ENCODE results near the gene TTC7B.

The TTC7B gene

DNA sequence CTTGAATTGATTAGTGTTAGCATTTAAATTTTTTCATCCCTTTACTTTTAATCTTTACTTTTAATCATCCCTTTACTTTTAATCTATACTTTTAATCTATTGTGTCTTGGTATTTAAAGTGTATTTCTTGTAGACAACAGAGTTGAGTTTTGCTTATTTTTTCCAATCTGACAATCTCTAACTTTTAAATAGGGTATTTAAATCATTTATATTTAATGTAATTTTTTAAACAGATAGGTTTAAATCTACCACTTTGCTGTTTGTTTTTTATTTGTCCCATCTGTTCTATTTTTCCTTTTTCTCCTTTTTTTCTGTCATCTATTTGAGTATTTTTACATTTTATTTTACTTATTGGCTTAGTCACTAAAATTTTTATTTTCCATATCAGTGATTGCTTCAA, 68.3 kb downstream of the TTC7B start:
- H3K27me3 ChIP-seq (replicated peaks; ENCODE audit: control insufficient read depth, insufficient read depth, low read length, poor library complexity, severe bottlenecking): no peaks in the 10 kb centered on the region
- H3K4me3 ChIP-seq (ENCODE audit: insufficient read depth, low read depth, low read length, poor library complexity, severe bottlenecking): no peak overlapping the region
- no peaks in the 10 kb centered on the region for H3K9me3 ChIP-seq (ENCODE audit: control insufficient read depth, low read length)
- no peaks in the 10 kb centered on the region for H3K36me3 ChIP-seq (ENCODE audit: control insufficient read depth, insufficient read depth, low read length)
- H3K4me1 ChIP-seq (ENCODE audit: control insufficient read depth, insufficient read depth, low read length, poor library complexity, severe bottlenecking): no peaks in the 10 kb centered on the region
- H3K27ac ChIP-seq (ENCODE audit: insufficient read depth, low read length, poor library complexity, severe bottlenecking): no peak overlapping the region
- DNase-seq: no peak

DNA sequence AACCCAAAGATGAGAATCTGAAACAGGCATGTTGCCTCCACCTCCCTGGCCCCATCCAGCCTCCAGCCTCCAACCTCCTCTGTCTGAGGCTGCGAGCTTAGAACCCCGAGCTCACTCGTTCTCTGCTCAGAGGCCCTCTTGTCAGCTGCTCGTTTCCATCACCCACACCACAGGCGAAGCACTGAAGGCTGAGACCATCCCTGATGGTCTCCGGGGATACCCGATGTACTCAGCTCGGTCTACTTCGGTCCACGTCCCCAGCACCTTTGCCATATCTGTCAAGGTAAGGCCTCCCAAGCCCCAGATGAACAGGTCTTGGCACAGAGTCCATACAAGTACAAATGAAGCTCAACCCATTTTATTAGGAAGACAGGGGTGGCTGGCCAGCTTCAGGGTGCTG, 72.4 kb downstream of the TTC7B start:
- no peak overlapping the region for H3K4me3 ChIP-seq (ENCODE audit: insufficient read depth, low read depth, low read length, poor library complexity, severe bottlenecking)
- no peak for DNase-seq

DNA sequence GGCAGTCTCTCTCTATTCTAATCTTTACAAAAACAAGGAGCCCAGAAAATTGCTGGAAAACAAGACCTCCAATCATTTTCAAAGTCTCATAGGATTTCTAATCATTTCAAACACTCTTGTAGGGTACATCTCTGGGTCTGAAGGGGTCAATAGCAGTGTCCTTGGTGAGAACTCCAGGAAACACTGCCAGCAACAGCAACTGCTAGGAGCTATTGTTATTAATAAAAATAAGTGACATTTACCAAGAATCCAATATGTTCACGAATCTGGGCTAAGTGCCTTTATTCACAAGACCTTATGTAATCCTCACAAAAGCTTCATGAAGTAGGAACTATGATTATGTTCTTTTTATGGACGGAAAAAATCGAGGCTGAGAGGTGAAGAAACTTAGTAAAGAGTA, 72.8 kb downstream of the TTC7B start:
- Histone ChIP-seq H3K36me3 (ENCODE audit: control insufficient read depth, insufficient read depth, low read length) (no peaks in the 10 kb centered on the region), H3K27me3 (replicated peaks; ENCODE audit: control insufficient read depth, insufficient read depth, low read length, poor library complexity, severe bottlenecking) (no peaks in the 10 kb centered on the region), H3K9me3 (ENCODE audit: control insufficient read depth, low read length) (no peaks in the 10 kb centered on the region), H3K4me3 (ENCODE audit: insufficient read depth, low read depth, low read length, poor library complexity, severe bottlenecking) (no peak overlapping the region), H3K27ac (ENCODE audit: insufficient read depth, low read length, poor library complexity, severe bottlenecking) (no peak overlapping the region), H3K4me1 (ENCODE audit: control insufficient read depth, insufficient read depth, low read length, poor library complexity, severe bottlenecking) (no peaks in the 10 kb centered on the region)
- DNase-seq: no peak

More for the DNA sequence above, 72.4 kb downstream of the TTC7B start:
- no peaks in the 10 kb centered on the region for H3K4me1 ChIP-seq (ENCODE audit: control insufficient read depth, insufficient read depth, low read length, poor library complexity, severe bottlenecking)
- no peak overlapping the region for H3K27ac ChIP-seq (ENCODE audit: insufficient read depth, low read length, poor library complexity, severe bottlenecking)
- no peaks in the 10 kb centered on the region for H3K9me3 ChIP-seq (ENCODE audit: control insufficient read depth, low read length)
- H3K27me3 ChIP-seq (replicated peaks; ENCODE audit: control insufficient read depth, insufficient read depth, low read length, poor library complexity, severe bottlenecking): no peaks in the 10 kb centered on the region
- H3K36me3 ChIP-seq (ENCODE audit: control insufficient read depth, insufficient read depth, low read length): no peaks in the 10 kb centered on the region

DNA sequence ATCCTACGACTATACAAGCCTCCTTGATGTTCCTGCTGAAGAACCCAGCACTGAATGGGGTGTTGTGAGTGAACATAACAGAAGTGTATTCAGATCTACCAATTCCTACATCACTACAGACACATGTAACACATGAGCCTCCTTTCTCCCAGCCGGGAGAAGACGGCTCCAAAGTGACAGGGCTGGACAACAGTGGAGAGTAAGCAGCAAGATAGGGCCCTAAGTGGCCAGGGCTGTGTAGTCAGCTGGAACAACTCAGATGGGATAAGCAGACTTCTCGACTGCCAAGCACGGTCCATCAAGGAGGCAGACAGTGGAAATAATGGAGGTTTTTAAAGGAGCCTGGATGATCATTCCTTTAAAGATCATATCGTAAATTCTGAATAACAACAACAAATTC, 73.5 kb downstream of the TTC7B start:
- Histone ChIP-seq H3K27me3 (replicated peaks; ENCODE audit: control insufficient read depth, insufficient read depth, low read length, poor library complexity, severe bottlenecking) (no peaks in the 10 kb centered on the region), H3K27ac (ENCODE audit: insufficient read depth, low read length, poor library complexity, severe bottlenecking) (no peak overlapping the region), H3K4me1 (ENCODE audit: control insufficient read depth, insufficient read depth, low read length, poor library complexity, severe bottlenecking) (no peaks in the 10 kb centered on the region), H3K9me3 (ENCODE audit: control insufficient read depth, low read length) (no peaks in the 10 kb centered on the region), H3K36me3 (ENCODE audit: control insufficient read depth, insufficient read depth, low read length) (no peaks in the 10 kb centered on the region), H3K4me3 (ENCODE audit: insufficient read depth, low read depth, low read length, poor library complexity, severe bottlenecking) (no peak overlapping the region)
- no peak for DNase-seq

DNA sequence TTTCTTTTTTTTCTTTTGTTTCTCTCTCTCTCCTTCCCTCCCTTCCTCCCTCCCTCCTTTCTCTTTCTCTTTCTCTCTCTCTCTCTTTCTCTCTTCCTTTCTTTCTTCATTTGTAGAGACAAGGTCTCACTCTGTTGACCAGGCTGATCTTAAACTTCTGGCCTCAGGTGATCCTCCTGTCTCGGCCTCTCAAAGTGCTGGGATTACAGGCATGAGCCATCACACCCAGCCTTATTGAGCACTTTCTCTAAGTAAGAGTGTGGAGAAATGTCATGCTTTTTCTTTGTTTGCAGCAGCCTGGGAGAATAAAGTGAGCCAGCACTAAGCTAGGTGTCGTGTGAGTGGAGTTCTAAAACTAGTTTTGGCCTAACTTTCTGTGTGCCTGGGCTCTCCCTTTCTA, 74.0 kb downstream of the TTC7B start:
- H3K4me3 ChIP-seq (ENCODE audit: insufficient read depth, low read depth, low read length, poor library complexity, severe bottlenecking): no peak overlapping the region
- DNase-seq: no peak
- no peaks in the 10 kb centered on the region for H3K36me3 ChIP-seq (ENCODE audit: control insufficient read depth, insufficient read depth, low read length)
- no peaks in the 10 kb centered on the region for H3K4me1 ChIP-seq (ENCODE audit: control insufficient read depth, insufficient read depth, low read length, poor library complexity, severe bottlenecking)
- no peaks in the 10 kb centered on the region for H3K9me3 ChIP-seq (ENCODE audit: control insufficient read depth, low read length)
- no peaks in the 10 kb centered on the region for H3K27me3 ChIP-seq (replicated peaks; ENCODE audit: control insufficient read depth, insufficient read depth, low read length, poor library complexity, severe bottlenecking)
- H3K27ac ChIP-seq (ENCODE audit: insufficient read depth, low read length, poor library complexity, severe bottlenecking): no peak overlapping the region

DNA sequence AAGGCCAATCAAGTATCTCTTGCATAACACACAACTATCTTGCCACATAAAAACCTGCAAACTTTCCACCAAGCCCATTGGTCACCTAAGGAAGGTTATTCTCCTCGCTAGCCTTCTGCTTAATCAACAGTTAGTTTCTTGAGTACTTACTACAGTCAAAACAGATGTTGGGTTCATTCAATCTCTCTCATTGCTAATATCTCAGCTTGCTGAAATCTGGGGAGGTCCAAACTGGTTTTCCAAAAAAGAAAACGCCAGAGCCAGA, 74.6 kb downstream of the TTC7B start:
- H3K36me3 ChIP-seq (ENCODE audit: control insufficient read depth, insufficient read depth, low read length): no peaks in the 10 kb centered on the region
- no peaks in the 10 kb centered on the region for H3K27me3 ChIP-seq (replicated peaks; ENCODE audit: control insufficient read depth, insufficient read depth, low read length, poor library complexity, severe bottlenecking)
- H3K4me3 ChIP-seq (ENCODE audit: insufficient read depth, low read depth, low read length, poor library complexity, severe bottlenecking): no peak overlapping the region
- DNase-seq: no peak
- no peak overlapping the region for H3K27ac ChIP-seq (ENCODE audit: insufficient read depth, low read length, poor library complexity, severe bottlenecking)
- no peaks in the 10 kb centered on the region for H3K9me3 ChIP-seq (ENCODE audit: control insufficient read depth, low read length)
- H3K4me1 ChIP-seq (ENCODE audit: control insufficient read depth, insufficient read depth, low read length, poor library complexity, severe bottlenecking): no peaks in the 10 kb centered on the region

DNA sequence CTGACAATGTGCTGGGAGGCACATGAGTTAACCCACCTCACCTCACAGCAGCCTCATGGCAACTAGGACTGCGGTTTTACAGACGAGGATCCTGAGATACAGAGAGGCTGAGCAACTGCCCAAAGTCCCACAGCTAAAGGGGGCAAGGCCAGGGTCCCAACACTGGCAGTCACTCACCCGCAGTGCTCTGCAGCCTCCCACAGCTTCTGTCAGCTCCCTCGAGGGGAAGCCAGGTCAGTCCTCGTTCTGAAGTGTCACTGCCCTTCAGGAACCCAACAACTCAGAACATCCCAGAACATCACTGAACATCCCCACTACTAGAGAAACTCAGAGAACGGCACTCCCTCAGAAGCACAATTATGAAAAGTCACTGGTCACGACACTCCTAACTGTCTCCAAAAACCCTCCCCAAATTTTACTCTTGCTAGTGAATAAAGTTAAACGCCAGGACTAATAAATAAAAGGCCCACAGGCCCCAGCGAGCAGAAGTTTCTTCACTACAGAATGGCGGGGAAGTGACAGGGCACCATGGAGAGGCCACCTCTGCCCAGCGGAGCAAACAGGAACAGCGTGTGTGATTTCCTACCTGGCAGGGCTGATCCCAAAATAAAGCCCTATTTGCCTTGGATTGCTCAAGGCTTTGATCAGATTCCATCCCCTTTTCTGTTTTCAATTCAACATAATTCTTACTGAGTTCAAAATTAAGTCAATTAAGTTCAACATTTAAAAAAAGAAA, 75.1 kb downstream of the TTC7B start:
- Histone ChIP-seq H3K27ac (ENCODE audit: insufficient read depth, low read length, poor library complexity, severe bottlenecking) (no peak overlapping the region), H3K4me3 (ENCODE audit: insufficient read depth, low read depth, low read length, poor library complexity, severe bottlenecking) (no peak overlapping the region), H3K36me3 (ENCODE audit: control insufficient read depth, insufficient read depth, low read length) (no peaks in the 10 kb centered on the region), H3K4me1 (ENCODE audit: control insufficient read depth, insufficient read depth, low read length, poor library complexity, severe bottlenecking) (no peaks in the 10 kb centered on the region), H3K9me3 (ENCODE audit: control insufficient read depth, low read length) (no peaks in the 10 kb centered on the region), H3K27me3 (replicated peaks; ENCODE audit: control insufficient read depth, insufficient read depth, low read length, poor library complexity, severe bottlenecking) (no peaks in the 10 kb centered on the region)
- no peak for DNase-seq

DNA sequence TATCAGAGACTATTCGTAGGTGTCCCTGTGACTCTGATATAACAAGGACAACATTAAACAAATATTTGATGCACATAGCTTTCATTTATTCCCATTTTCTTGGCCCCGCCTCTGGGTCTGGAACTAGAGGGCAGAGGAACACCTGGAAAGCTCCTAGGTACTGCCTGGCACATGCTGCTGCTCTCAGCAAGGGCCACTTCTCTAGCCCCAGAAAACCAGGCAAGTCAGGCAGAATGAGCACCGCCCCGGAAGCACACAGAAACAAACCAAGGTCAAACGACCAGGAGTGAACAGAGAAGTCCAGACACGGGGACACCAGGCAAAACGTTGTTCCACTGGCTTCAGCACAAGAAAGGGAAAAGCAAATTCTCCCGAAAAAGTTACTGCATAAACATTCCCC, 76.1 kb downstream of the TTC7B start:
- Histone ChIP-seq H3K27me3 (replicated peaks; ENCODE audit: control insufficient read depth, insufficient read depth, low read length, poor library complexity, severe bottlenecking) (no peaks in the 10 kb centered on the region), H3K36me3 (ENCODE audit: control insufficient read depth, insufficient read depth, low read length) (no peaks in the 10 kb centered on the region), H3K9me3 (ENCODE audit: control insufficient read depth, low read length) (no peaks in the 10 kb centered on the region), H3K27ac (ENCODE audit: insufficient read depth, low read length, poor library complexity, severe bottlenecking) (no peak overlapping the region), H3K4me3 (ENCODE audit: insufficient read depth, low read depth, low read length, poor library complexity, severe bottlenecking) (no peak overlapping the region), H3K4me1 (ENCODE audit: control insufficient read depth, insufficient read depth, low read length, poor library complexity, severe bottlenecking) (no peaks in the 10 kb centered on the region)
- no peak for DNase-seq

DNA sequence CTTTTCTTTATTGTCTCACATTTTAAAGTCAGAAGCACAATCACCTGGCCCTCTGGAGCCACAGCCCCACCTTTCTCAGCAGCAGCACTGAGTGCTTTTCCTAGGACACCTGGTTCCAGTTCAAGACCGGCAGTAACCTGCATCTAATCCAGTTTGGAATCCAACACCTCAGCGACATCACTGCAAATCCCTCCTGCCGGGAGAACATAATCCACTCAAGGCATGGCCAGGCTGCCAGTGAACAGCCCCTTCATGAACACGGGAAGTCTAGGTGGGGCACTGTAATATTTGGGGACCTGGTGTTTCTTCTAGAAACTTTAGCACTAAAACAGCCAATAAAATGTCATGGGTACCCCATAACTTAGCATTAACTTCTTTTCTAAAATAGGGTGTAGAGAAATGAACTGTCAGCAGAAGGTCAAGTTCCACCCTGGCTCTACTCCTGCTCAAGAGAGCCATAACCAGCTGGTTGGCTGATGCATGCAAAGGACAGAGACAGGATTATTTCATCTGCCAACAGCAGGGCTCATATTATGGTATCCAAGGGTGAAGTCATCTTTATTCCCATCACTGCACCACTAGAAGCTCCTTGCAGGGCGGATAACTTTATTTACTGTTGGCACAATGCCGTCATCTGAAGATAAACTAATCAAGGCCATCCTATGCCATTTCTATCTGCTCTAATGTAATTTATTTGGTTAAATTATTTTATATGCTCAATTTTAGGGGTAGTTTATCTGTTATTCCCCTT, 76.7 kb downstream of the TTC7B start:
- Histone ChIP-seq H3K27me3 (replicated peaks; ENCODE audit: control insufficient read depth, insufficient read depth, low read length, poor library complexity, severe bottlenecking) (no peaks in the 10 kb centered on the region), H3K27ac (ENCODE audit: insufficient read depth, low read length, poor library complexity, severe bottlenecking) (no peak overlapping the region), H3K4me3 (ENCODE audit: insufficient read depth, low read depth, low read length, poor library complexity, severe bottlenecking) (no peak overlapping the region), H3K4me1 (ENCODE audit: control insufficient read depth, insufficient read depth, low read length, poor library complexity, severe bottlenecking) (no peaks in the 10 kb centered on the region), H3K36me3 (ENCODE audit: control insufficient read depth, insufficient read depth, low read length) (no peaks in the 10 kb centered on the region), H3K9me3 (ENCODE audit: control insufficient read depth, low read length) (no peaks in the 10 kb centered on the region)
- no peak for DNase-seq

DNA sequence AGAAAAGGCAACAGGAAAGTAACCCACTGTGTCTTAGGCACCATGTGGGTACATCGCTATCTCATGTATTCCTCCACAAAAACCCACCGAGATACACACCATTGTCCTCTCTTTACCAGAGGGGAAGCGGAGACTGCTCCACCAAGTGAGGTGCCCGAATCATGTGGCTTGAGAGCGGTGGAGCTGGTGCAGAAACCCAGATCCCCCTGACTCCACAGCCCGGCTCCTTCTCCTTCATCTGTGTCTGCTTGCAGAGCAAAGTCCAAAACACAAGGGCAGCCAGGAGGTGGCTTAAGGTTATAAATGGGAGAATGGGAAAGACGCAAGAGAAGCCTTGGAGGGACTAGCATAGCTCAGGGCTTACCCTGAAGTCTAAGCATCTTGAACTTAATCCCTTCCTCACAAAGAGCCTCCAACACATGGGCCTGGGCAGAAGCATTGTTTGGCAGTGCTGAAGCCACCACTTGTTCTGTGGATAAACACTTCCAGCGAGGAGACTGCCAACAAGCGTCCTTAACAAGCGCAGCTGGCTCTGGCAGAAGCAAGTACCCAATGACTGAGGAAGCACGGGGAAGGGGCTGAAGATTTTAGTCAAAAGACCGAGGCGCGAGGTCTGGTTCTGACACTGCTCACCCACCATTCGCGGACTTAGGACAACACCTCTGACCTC, 83.0 kb downstream of the TTC7B start:
- H3K36me3 ChIP-seq (ENCODE audit: control insufficient read depth, insufficient read depth, low read length): no peaks in the 10 kb centered on the region
- H3K27ac ChIP-seq (ENCODE audit: insufficient read depth, low read length, poor library complexity, severe bottlenecking): no peak overlapping the region
- no peaks in the 10 kb centered on the region for H3K27me3 ChIP-seq (replicated peaks; ENCODE audit: control insufficient read depth, insufficient read depth, low read length, poor library complexity, severe bottlenecking)
- DNase-seq: no peak
- H3K4me1 ChIP-seq (ENCODE audit: control insufficient read depth, insufficient read depth, low read length, poor library complexity, severe bottlenecking): no peaks in the 10 kb centered on the region
- no peak overlapping the region for H3K4me3 ChIP-seq (ENCODE audit: insufficient read depth, low read depth, low read length, poor library complexity, severe bottlenecking)
- H3K9me3 ChIP-seq (ENCODE audit: control insufficient read depth, low read length): no peaks in the 10 kb centered on the region
